Hepatocyte (in vitro differentiated cells): ENCODE measurements around the gene GFOD1.

ENCODE experiments used
- CTCF ChIP-seq: fragments of 200-600 bp; sonication (generic); IDR thresholded peaks from 2 replicates; pipeline ENCODE4 v1.5.1; 2016; ENCODE audit warnings: antibody characterized with exemption, mild to moderate bottlenecking; ENCODE audit not compliant: poor library complexity
- EZH2phosphoT487 ChIP-seq: fragments of 200-600 bp; sonication (generic); IDR thresholded peaks from one replicate; pipeline ENCODE4 v1.6.1; 2018; ENCODE audit warnings: antibody characterized with exemption, mild to moderate bottlenecking, low read depth, moderate library complexity; ENCODE audit not compliant: unreplicated experiment, severe bottlenecking

GRCh38 chr6:13412211-13412610, 75.2 kb downstream of the GFOD1 start:
- no peak for TF ChIP-seq EZH2phosphoT487
- TF ChIP-seq CTCF, result no peak
